ENCODE results near the gene CCDC70. TPM values are rescaled to one million over a fixed set of nuclear protein-coding genes. Genes with fewer than 3 reads are reported as not detected.
"Not testable (repeated sequence)": the region's sequence is repeated elsewhere in the genome, so short reads cannot be mapped to it uniquely, and the experiment has no call there.

CCDC70 gene
- total and polyA plus RNA-seq, 2 experiments from 2014 or later: not detected

- peaks cover 10% of the 10 kb centered on the region for H3K4me1 ChIP-seq (ENCODE audit: low read depth)
- TF ChIP-seq CTCF (IDR thresholded peaks at IDR 0.05; ENCODE audit: low read depth, low read length): no peak
Observed at GRCh38 chr13:51821606-51822005, 40.2 kb upstream of the CCDC70 start.

GRCh38 chr13:51822106-51822815 is 39.5 kb upstream of the CCDC70 start:
- Histone ChIP-seq H3K4me1 (ENCODE audit: low read depth) (peaks cover 10% of the 10 kb centered on the region), H3K27ac (no peak overlapping the region), H3K9me3 (ENCODE audit: low read depth) (no peaks in the 10 kb centered on the region), H3K4me3 (no peak overlapping the region), H3K27me3 (no peaks in the 10 kb centered on the region), H3K36me3 (no peaks in the 10 kb centered on the region)
- no peak for TF ChIP-seq CTCF (IDR thresholded peaks at IDR 0.05; ENCODE audit: low read depth, low read length)
- no peak for DNase-seq (ENCODE audit: low read depth in 1 of 2, low spot score in 1 of 2)

More at GRCh38 chr13:51821606-51822005, 40.2 kb upstream of the CCDC70 start:
- Histone ChIP-seq H3K27me3 (no peaks in the 10 kb centered on the region), H3K27ac (no peak overlapping the region), H3K9me3 (ENCODE audit: low read depth) (no peaks in the 10 kb centered on the region), H3K36me3 (no peaks in the 10 kb centered on the region), H3K4me3 (no peak overlapping the region)
- DNase-seq (ENCODE audit: low read depth in 1 of 2, low spot score in 1 of 2): no peak

GRCh38 chr13:51823359-51823758 is 38.4 kb upstream of the CCDC70 start:
- H3K36me3 ChIP-seq: no peaks in the 10 kb centered on the region
- no peak overlapping the region for H3K4me3 ChIP-seq
- peaks cover 9% of the 10 kb centered on the region for H3K4me1 ChIP-seq (ENCODE audit: low read depth)
- no peaks in the 10 kb centered on the region for H3K27me3 ChIP-seq
- TF ChIP-seq CTCF (IDR thresholded peaks at IDR 0.05; ENCODE audit: low read depth, low read length): no peak
- no peaks in the 10 kb centered on the region for H3K9me3 ChIP-seq (ENCODE audit: low read depth)
- DNase-seq (ENCODE audit: low read depth in 1 of 2, low spot score in 1 of 2): peak in 1 of 2 donors; percentile 25
- no peak overlapping the region for H3K27ac ChIP-seq

- H3K27ac ChIP-seq: no peak overlapping the region
- peak in 1 of 2 donors; percentile 64 for DNase-seq (ENCODE audit: low read depth in 1 of 2, low spot score in 1 of 2)
- H3K4me3 ChIP-seq: no peak overlapping the region
- no peaks in the 10 kb centered on the region for H3K27me3 ChIP-seq
- H3K4me1 ChIP-seq (ENCODE audit: low read depth): peaks cover 6% of the 10 kb centered on the region
- H3K36me3 ChIP-seq: no peaks in the 10 kb centered on the region
- no peak for TF ChIP-seq CTCF (IDR thresholded peaks at IDR 0.05; ENCODE audit: low read depth, low read length)
- no peaks in the 10 kb centered on the region for H3K9me3 ChIP-seq (ENCODE audit: low read depth)
Observed at GRCh38 chr13:51823863-51824262, 37.9 kb upstream of the CCDC70 start.

- H3K4me3 ChIP-seq; DNase-seq (ENCODE audit: low read depth in 1 of 2, low spot score in 1 of 2); H3K36me3 ChIP-seq; H3K4me1 ChIP-seq (ENCODE audit: low read depth); H3K27me3 ChIP-seq; H3K9me3 ChIP-seq (ENCODE audit: low read depth): not testable (repeated sequence)
- peak overlapping the region; percentile 9 for H3K27ac ChIP-seq
Observed at GRCh38 chr13:51824712-51825111, 37.1 kb upstream of the CCDC70 start.

- Histone ChIP-seq H3K36me3 (no peaks in the 10 kb centered on the region), H3K27me3 (no peaks in the 10 kb centered on the region), H3K4me3 (no peak overlapping the region), H3K27ac (peak overlapping the region; percentile 9), H3K9me3 (ENCODE audit: low read depth) (no peaks in the 10 kb centered on the region), H3K4me1 (ENCODE audit: low read depth) (peaks cover 6% of the 10 kb centered on the region)
- TF ChIP-seq CTCF (IDR thresholded peaks at IDR 0.05; ENCODE audit: low read depth, low read length): no peak
- peak in 1 of 2 donors; percentile 92 for DNase-seq (ENCODE audit: low read depth in 1 of 2, low spot score in 1 of 2)
Observed at GRCh38 chr13:51825165-51825592, 36.6 kb upstream of the CCDC70 start.

Data from cardiac muscle cell (in vitro differentiated cells and primary cell).